Stomach smooth muscle (tissue), 2 donors: ENCODE measurements around the gene PRKCB.

Experiments used
- H3K27ac ChIP-seq: one replicate; pipeline ENCODE4 v1.7.0; 2013; ENCODE audit warnings: mild to moderate bottlenecking, low read length, inconsistent platforms
- H3K27me3 ChIP-seq, 2 donors: one replicate each; pipeline ENCODE4 v1.7.0; 2013; ENCODE audit warnings: low read length in 2 of 2; ENCODE audit not compliant: insufficient read depth in 2 of 2, control insufficient read depth in 1 of 2
- H3K36me3 ChIP-seq, 2 donors: one replicate each; pipeline ENCODE4 v1.7.0; 2013; ENCODE audit warnings: low read length in 2 of 2; ENCODE audit not compliant: control insufficient read depth in 2 of 2, insufficient read depth in 2 of 2
- H3K4me1 ChIP-seq: one replicate; pipeline ENCODE4 v1.7.0; 2013; ENCODE audit warnings: low read length; ENCODE audit not compliant: control insufficient read depth, insufficient read depth
- H3K4me3 ChIP-seq, 2 donors: one replicate each; pipeline ENCODE4 v1.7.0; 2013; ENCODE audit warnings: low read length in 2 of 2
- H3K9ac ChIP-seq, 2 donors: one replicate each; pipeline ENCODE4 v1.7.0; 2013; ENCODE audit warnings: low read length in 2 of 2, mild to moderate bottlenecking in 1 of 2
- H3K9me3 ChIP-seq, 2 donors: one replicate each; pipeline ENCODE4 v1.7.0; 2013; ENCODE audit warnings: low read length in 2 of 2; ENCODE audit not compliant: control insufficient read depth in 2 of 2
- donor health status: healthy.
- donor health status: Pancreatic carcinoma.

Gene PRKCB

GRCh38 chr16:23836078-23836403 lies 258 bp downstream of the PRKCB start:
- H3K9ac ChIP-seq = peak overlapping the region in 1 of 2 donors; percentile 43
- no peak overlapping the region for H3K27ac ChIP-seq
- peak overlapping the region; percentile 44 to 76 for H3K4me3 ChIP-seq
- H3K4me1 ChIP-seq = peaks cover 18% of the 10 kb centered on the region
- peaks cover 0 to 4% of the 10 kb centered on the region in 2 donors for H3K27me3 ChIP-seq
- no peaks in the 10 kb centered on the region for H3K36me3 ChIP-seq
- H3K9me3 ChIP-seq = no peaks in the 10 kb centered on the region

- no peak overlapping the region for H3K27ac ChIP-seq
- H3K36me3 ChIP-seq = no peaks in the 10 kb centered on the region
- H3K4me1 ChIP-seq = peaks cover 18% of the 10 kb centered on the region
- no peaks in the 10 kb centered on the region for H3K9me3 ChIP-seq
- peak overlapping the region; percentile 21 to 43 for H3K9ac ChIP-seq
- H3K4me3 ChIP-seq = peak overlapping the region; percentile 60 to 76
- H3K27me3 ChIP-seq = peaks cover 0 to 4% of the 10 kb centered on the region in 2 donors
These were observed 875 bp downstream of the PRKCB start for GRCh38 chr16:23836404-23837311.

GRCh38 chr16:23837553-23838308 lies 1.9 kb downstream of the PRKCB start:
- H3K4me3 ChIP-seq = peak overlapping the region; percentile 60 to 76
- no peak overlapping the region for H3K9ac ChIP-seq
- H3K9me3 ChIP-seq = no peaks in the 10 kb centered on the region
- H3K4me1 ChIP-seq = peaks cover 18% of the 10 kb centered on the region
- H3K27me3 ChIP-seq = peaks cover 0 to 4% of the 10 kb centered on the region in 2 donors
- no peak overlapping the region for H3K27ac ChIP-seq
- H3K36me3 ChIP-seq = no peaks in the 10 kb centered on the region

- Histone ChIP-seq H3K27me3 (peaks cover 0 to 4% of the 10 kb centered on the region in 2 donors), H3K36me3 (no peaks in the 10 kb centered on the region), H3K27ac (no peak overlapping the region), H3K4me3 (no peak overlapping the region), H3K4me1 (peaks cover 18% of the 10 kb centered on the region), H3K9ac (no peak overlapping the region), H3K9me3 (no peaks in the 10 kb centered on the region)
These were observed 2.8 kb downstream of the PRKCB start for GRCh38 chr16:23838485-23839142.

- Histone ChIP-seq H3K4me3 (no peak overlapping the region), H3K27ac (no peak overlapping the region), H3K36me3 (no peaks in the 10 kb centered on the region), H3K9ac (no peak overlapping the region), H3K4me1 (peaks cover 15% of the 10 kb centered on the region), H3K27me3 (peaks cover 0 to 4% of the 10 kb centered on the region in 2 donors), H3K9me3 (no peaks in the 10 kb centered on the region)
These were observed 4.5 kb downstream of the PRKCB start for GRCh38 chr16:23840310-23840709.

GRCh38 chr16:23842137-23842600 lies 6.4 kb downstream of the PRKCB start:
- H3K4me1 ChIP-seq = peaks cover 10% of the 10 kb centered on the region
- no peaks in the 10 kb centered on the region for H3K9me3 ChIP-seq
- no peaks in the 10 kb centered on the region for H3K36me3 ChIP-seq
- no peak overlapping the region for H3K27ac ChIP-seq
- H3K9ac ChIP-seq = no peak overlapping the region
- no peak overlapping the region for H3K4me3 ChIP-seq
- H3K27me3 ChIP-seq = peaks cover 0 to 4% of the 10 kb centered on the region in 2 donors

DNA sequence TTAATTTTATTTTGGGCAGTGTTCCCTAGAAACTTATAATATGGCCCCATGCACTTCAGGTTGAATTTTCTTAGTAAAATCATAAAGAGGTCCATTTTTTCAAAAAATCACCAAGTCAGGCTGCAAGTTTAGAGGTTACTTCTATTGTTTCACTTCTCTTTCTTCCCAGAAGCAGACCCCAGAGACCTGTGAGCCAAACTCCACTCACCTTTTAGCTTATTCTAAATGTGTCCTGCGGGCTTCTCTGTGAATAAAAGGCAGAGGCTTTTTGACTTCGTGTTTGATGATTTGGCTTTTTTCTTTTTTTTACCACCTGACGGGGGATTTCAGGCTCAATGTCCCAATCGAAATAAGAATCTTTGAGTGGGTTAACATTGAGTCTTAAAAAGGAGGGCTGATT lies 7.4 kb downstream of the PRKCB start:
- no peaks in the 10 kb centered on the region for H3K9me3 ChIP-seq
- H3K27me3 ChIP-seq = peaks cover 0 to 4% of the 10 kb centered on the region in 2 donors
- H3K4me3 ChIP-seq = no peak overlapping the region
- no peaks in the 10 kb centered on the region for H3K36me3 ChIP-seq
- H3K4me1 ChIP-seq = peaks cover under 1% of the 10 kb centered on the region
- no peak overlapping the region for H3K9ac ChIP-seq
- no peak overlapping the region for H3K27ac ChIP-seq

GRCh38 chr16:23847251-23847650 lies 11.5 kb downstream of the PRKCB start:
- Histone ChIP-seq H3K27me3 (no peaks in the 10 kb centered on the region), H3K36me3 (no peaks in the 10 kb centered on the region), H3K4me3 (no peak overlapping the region), H3K27ac (no peak overlapping the region), H3K4me1 (no peaks in the 10 kb centered on the region), H3K9ac (no peak overlapping the region), H3K9me3 (no peaks in the 10 kb centered on the region)

- no peaks in the 10 kb centered on the region for H3K9me3 ChIP-seq
- H3K27ac ChIP-seq = no peak overlapping the region
- H3K27me3 ChIP-seq = no peaks in the 10 kb centered on the region
- H3K4me3 ChIP-seq = no peak overlapping the region
- H3K9ac ChIP-seq = no peak overlapping the region
- no peaks in the 10 kb centered on the region for H3K4me1 ChIP-seq
- H3K36me3 ChIP-seq = no peaks in the 10 kb centered on the region
These were observed 12.2 kb downstream of the PRKCB start for GRCh38 chr16:23847948-23848347.

- H3K4me1 ChIP-seq = no peaks in the 10 kb centered on the region
- no peaks in the 10 kb centered on the region for H3K27me3 ChIP-seq
- H3K4me3 ChIP-seq = no peak overlapping the region
- no peaks in the 10 kb centered on the region for H3K36me3 ChIP-seq
- no peaks in the 10 kb centered on the region for H3K9me3 ChIP-seq
- H3K9ac ChIP-seq = no peak overlapping the region
- H3K27ac ChIP-seq = no peak overlapping the region
These were observed 13.2 kb downstream of the PRKCB start for GRCh38 chr16:23848958-23849357.
